ENCODE results near the gene KLHL17. TPM values are rescaled to one million over a fixed set of nuclear protein-coding genes. Genes with fewer than 3 reads are reported as not detected.

KLHL17 gene
- total and polyA plus RNA-seq, 9 of the 15 experiments (the other 6 are each of a cell fraction or from before 2014, with no cell fraction given) = 0.14 to 84.8 (median 13.0) TPM

- peak; percentile 44 for TF ChIP-seq PRDM10 (IDR thresholded peaks at IDR 0.05; ENCODE audit: partially characterized antibody)
- no peak for TF ChIP-seq SMARCB1 (IDR thresholded peaks at IDR 0.05; ENCODE audit: insufficient read length, low read depth)
- TF ChIP-seq EP300 (IDR thresholded peaks at IDR 0.05; ENCODE audit: low read length) = peak; percentile 77
- TF ChIP-seq CTCFL (IDR thresholded peaks at IDR 0.05; ENCODE audit: borderline replicate concordance, insufficient read depth, low read depth, low read length, poor library complexity, severe bottlenecking) = peak; percentile 94
- TF ChIP-seq ZNF274 (IDR thresholded peaks at IDR 0.05; ENCODE audit: borderline replicate concordance, low read depth, low read length) = 0 out of 2 replicates have a peak, but pooled peaks have one; percentile 26
- no peak for TF ChIP-seq POLR2AphosphoS5 (IDR thresholded peaks at IDR 0.05; ENCODE audit: control insufficient read depth, insufficient read depth, low read depth, low read length)
- TF ChIP-seq SMC3 (conservative IDR thresholded peaks at IDR 0.05; ENCODE audit: insufficient read depth, low read depth, low read length) = peak; percentile 31; the same call in 1 of the 2 replicates
- TF ChIP-seq TOE1 (IDR thresholded peaks at IDR 0.05; ENCODE audit: borderline replicate concordance) = peak; percentile 92
- TF ChIP-seq TOE1 (CRISPR knock-in tag; IDR thresholded peaks at IDR 0.05; ENCODE audit: borderline replicate concordance, low read depth) = no peak
- 0 out of 2 replicates have a peak, but pooled peaks have one; percentile 14 for TF ChIP-seq ZNF384 (IDR thresholded peaks at IDR 0.05; ENCODE audit: low read depth, low read length)
- no peak for TF ChIP-seq BACH1 (tag; IDR thresholded peaks at IDR 0.05)
- TF ChIP-seq ZBTB2 (IDR thresholded peaks at IDR 0.05) = peak; percentile 75
- TF ChIP-seq HNRNPLL (IDR thresholded peaks at IDR 0.05; ENCODE audit: low read depth, low read length, poor library complexity, severe bottlenecking) = peak; percentile 54
- peak; percentile 45; the same call in 1 of the 2 replicates for TF ChIP-seq ZFX (CRISPR knock-in tag; IDR thresholded peaks at IDR 0.05)
- TF ChIP-seq SRSF7 (optimal IDR thresholded peaks at IDR 0.05; ENCODE audit: low read depth, low read length) = no peak
- no peak for TF ChIP-seq PML (IDR thresholded peaks at IDR 0.05; ENCODE audit: low read length)
- TF ChIP-seq EGR1 (conservative IDR thresholded peaks at IDR 0.05) = peak; percentile 93
Observed at GRCh38 chr1:921011-921837, 39.2 kb upstream of the KLHL17 start (continued).
